Measurements from ENCODE around the gene SPATS1.
"Not testable (repeated sequence)": the region's sequence is repeated elsewhere in the genome, so short reads cannot be mapped to it uniquely, and the experiment has no call there.

SPATS1 gene

DNA sequence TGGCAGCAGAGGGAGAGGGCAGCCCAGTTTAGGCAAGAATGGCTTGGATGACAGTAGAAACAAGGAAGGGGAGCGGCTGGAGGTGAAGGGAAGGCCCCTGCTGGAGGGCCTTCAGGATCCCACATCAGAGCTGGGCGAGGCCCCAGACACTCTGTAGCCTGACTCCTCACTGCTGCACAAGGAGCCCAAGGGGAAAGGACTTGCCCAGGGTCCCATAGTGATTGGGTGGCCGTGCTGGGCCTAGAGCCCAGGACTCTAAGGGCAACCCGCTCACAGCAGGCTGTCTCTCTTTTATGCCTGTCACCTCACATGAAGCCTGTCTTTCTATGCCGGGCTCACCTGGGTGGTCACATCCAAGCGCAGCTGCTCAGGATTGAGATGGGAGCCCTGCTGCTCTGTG lies 38.6 kb upstream of the SPATS1 start:
- no peak for TF ChIP-seq JUND (IDR thresholded peaks at IDR 0.05; ENCODE audit: low read depth)
- in situ Hi-C loops (cut with HindIII; ENCODE audit: low pct_unique_long_range_greater_than_20kb, low sequenced_read_pairs), result no loop called here

DNA sequence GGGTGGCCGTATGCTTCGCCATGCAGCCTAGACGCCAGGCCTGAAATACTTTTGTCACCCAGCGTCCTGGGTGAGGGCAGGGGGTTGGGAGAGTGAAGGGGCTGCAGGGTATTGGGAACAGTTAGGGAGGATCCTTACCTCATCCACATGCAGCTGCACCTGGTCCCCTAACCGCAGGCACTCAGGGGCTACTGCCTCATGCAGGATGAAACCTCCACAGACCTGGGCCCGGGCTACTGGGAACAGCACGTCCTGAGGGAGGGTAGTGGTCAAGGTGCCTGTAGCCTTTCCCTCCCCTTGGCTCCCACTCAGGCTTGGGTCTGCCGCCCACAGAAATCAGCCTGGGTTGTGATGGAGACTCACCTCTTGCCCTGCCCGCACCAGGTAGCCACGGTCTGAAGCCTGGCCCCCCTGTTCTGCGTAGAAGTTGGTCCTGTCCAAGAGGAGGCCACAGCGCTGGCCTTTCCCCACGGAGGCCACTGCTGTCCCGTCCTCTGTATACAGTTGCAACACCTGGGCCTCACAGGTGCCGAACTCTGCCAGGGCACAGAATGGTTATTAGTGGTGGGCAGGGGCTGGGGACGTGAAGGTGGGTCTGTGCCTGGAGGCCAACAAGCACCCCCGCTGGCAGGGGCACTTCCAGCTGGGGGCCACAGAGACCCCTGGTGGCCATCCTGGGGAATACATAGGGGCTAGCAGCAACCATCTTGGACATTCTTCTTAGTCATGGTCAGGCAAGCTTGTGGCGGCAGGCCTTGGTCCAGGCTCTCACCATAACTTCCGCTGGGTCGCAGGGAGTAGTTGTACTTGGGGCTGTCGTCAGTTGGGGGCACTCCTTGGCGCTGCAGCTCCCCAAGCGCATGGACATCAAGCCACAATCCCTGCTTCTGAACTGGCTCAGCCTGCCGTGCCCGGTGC lies 37.9 kb upstream of the SPATS1 start:
- in situ Hi-C loops (cut with HindIII; ENCODE audit: low pct_unique_long_range_greater_than_20kb, low sequenced_read_pairs), result no loop called here
- no peak for TF ChIP-seq JUND (IDR thresholded peaks at IDR 0.05; ENCODE audit: low read depth)
- peak in 1 of 2 experiments; percentile 24 for DNase-seq (ENCODE audit: low read depth in 1 of 2, low spot score in 1 of 2)

More for the DNA sequence above, 38.6 kb upstream of the SPATS1 start:
- no peak for DNase-seq (ENCODE audit: low read depth in 1 of 2, low spot score in 1 of 2)

DNA sequence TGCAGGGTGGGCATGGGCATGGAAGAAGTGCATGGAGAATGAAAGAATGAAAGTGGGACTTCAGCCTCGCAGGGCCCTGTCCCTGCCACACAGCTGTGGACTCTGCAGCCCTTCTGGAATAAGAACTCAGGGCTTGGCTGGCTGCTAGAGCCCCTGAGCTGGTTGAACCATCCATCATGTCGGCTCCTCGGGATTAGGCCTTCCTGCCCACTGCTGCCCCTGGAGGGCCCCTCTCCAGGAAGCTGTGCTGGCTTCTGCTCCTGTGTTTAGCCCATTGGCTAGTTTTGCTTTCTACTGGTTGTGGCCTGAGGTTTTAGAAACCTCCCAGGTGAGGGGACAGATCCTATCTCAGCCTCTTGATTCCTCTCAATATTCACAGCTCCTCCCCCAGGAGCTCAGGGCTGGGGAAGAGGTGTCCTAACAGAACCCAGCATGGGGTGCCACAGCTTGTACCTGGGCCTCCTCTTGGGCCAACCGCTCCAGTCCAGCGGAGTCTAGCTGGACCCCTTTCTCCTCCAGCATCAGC lies 37.2 kb upstream of the SPATS1 start:
- TF ChIP-seq JUND (IDR thresholded peaks at IDR 0.05; ENCODE audit: low read depth), result no peak
- in situ Hi-C loops (cut with HindIII; ENCODE audit: low pct_unique_long_range_greater_than_20kb, low sequenced_read_pairs), result no loop called here
- DNase-seq (ENCODE audit: low read depth in 1 of 2, low spot score in 1 of 2), result no peak

DNA sequence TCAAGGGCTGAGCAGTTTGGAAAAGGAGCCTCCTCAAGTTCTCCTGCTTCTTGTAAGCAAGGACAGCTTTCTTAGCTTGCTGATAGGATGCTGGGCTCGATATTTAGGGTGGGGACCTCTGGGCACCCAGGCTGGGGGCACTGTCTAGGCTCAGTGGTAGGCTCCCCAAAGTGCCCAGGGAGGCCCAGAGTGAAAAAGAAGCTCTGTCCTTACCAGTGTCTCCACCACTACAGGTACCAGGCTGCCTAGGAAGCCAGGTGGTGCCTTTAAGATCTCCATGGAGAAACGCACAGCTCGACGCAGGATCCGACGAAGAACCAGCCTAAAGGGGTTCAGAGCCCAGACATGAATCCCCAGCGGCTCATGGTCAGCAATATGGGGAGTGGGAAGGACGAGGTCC lies 35.7 kb upstream of the SPATS1 start:
- in situ Hi-C loops (cut with HindIII; ENCODE audit: low pct_unique_long_range_greater_than_20kb, low sequenced_read_pairs), result no loop called here
- no peak for TF ChIP-seq JUND (IDR thresholded peaks at IDR 0.05; ENCODE audit: low read depth)
- no peak for DNase-seq (ENCODE audit: low read depth in 1 of 2, low spot score in 1 of 2)

DNA sequence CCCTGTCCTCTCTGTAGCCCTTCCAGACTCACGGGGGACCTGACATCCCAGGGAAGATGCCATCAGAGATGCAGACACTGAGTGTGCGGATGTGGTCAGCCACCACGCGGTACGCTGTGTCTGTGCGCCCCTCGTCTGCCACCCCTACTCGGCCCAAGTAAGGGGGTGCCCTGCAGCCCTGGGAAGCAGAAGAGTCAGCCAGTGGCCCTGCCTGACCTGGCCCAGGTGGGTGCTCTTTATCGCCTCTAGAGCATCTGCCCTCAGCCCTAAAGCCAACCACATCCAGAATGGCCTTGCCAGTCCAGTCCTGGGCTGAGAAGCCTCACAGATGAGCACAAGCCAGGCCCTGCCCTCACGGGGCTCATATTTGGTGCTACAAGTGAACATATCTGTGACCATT lies 35.2 kb upstream of the SPATS1 start:
- no peak for DNase-seq (ENCODE audit: low read depth in 1 of 2, low spot score in 1 of 2)
- no peak for TF ChIP-seq JUND (IDR thresholded peaks at IDR 0.05; ENCODE audit: low read depth)
- in situ Hi-C loops (cut with HindIII; ENCODE audit: low pct_unique_long_range_greater_than_20kb, low sequenced_read_pairs), result no loop called here

DNA sequence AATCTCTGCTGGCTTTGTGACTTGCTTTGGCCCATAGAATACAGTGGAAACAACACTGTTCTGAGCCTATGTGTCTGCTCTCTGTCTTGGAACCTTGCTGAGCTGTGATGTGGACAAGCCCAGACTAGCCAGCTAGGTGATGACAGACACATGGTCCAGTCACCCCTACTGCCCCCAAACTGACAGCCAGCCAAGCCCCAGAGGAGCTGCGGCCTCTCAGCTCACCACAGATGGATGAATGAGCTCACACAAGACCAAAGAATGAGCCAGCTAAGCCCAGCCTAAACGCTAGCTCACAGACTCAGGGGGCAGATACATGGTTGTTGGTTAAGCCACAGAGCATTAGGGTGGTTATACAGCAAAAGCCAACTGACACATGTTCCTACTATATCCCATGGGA lies 33.4 kb upstream of the SPATS1 start:
- no peak for TF ChIP-seq JUND (IDR thresholded peaks at IDR 0.05; ENCODE audit: low read depth)
- in situ Hi-C loops (cut with HindIII; ENCODE audit: low pct_unique_long_range_greater_than_20kb, low sequenced_read_pairs), result no loop called here
- DNase-seq (ENCODE audit: low read depth in 1 of 2, low spot score in 1 of 2), result no peak

DNA sequence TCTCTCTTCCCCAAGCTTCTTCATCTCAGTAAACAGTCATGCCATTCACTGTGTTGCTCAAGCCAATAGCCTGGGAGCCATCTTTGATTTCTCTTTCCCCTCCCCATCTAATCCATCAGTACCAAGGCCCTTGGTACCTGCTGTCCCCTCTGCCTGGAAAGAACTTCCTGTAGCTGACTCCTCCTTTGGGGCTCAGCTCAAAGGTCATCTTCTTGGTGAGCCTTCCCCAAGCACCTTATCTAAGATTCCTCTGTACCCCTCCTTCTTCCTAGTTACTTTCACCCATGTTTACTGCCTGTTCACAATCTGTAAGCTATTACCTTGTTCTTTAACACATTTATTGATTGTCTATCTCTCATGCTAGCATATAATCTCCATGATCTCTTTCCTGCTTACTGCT lies 32.8 kb upstream of the SPATS1 start:
- in situ Hi-C loops (cut with HindIII; ENCODE audit: low pct_unique_long_range_greater_than_20kb, low sequenced_read_pairs), result no loop called here
- DNase-seq (ENCODE audit: low read depth in 1 of 2, low spot score in 1 of 2), result no peak
- TF ChIP-seq JUND (IDR thresholded peaks at IDR 0.05; ENCODE audit: low read depth), result no peak

DNA sequence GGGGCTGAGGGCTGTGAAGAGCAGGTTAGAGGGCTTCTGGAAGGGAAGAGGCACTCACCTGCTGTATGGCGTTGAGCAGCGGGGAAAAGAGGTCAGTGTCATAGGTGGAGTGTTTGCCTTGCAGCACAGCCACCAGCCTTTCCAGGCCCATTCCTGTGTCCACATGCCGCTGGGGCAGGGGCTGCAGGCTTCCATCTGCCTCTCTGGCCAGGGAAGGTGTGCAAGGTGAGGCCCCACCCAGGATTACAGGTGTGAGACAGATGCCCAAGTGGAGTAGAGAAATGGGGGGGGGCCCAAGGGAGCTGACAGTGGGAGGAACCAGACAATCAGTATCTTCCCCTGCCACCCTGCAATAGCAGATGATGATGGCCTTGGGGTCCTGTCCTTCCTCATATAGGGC lies 32.2 kb upstream of the SPATS1 start:
- in situ Hi-C loops (cut with HindIII; ENCODE audit: low pct_unique_long_range_greater_than_20kb, low sequenced_read_pairs), result no loop called here
- no peak for DNase-seq (ENCODE audit: low read depth in 1 of 2, low spot score in 1 of 2)
- TF ChIP-seq JUND (IDR thresholded peaks at IDR 0.05; ENCODE audit: low read depth), result no peak

DNA sequence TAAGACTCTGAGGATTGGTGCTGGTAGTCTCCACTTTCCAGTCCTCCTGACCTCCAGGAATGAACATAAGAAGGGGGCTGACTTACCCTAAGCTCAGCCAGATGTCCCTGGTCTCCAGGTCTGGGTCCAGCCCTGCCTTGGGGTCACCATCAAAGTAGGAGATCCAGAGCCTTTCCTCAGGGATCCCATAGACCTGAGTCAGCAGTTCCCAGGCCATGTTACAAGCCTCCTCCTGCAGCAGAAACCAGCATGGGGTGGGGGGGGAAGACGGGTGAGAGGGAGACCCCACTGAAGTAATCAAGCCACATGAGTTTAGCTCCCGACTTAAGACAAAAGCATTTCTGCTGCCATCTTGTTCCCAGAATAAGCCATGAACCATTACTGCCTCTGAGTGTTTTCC lies 31.1 kb upstream of the SPATS1 start:
- TF ChIP-seq JUND (IDR thresholded peaks at IDR 0.05; ENCODE audit: low read depth), result no peak
- in situ Hi-C loops (cut with HindIII; ENCODE audit: low pct_unique_long_range_greater_than_20kb, low sequenced_read_pairs), result no loop called here
- no peak for DNase-seq (ENCODE audit: low read depth in 1 of 2, low spot score in 1 of 2)

DNA sequence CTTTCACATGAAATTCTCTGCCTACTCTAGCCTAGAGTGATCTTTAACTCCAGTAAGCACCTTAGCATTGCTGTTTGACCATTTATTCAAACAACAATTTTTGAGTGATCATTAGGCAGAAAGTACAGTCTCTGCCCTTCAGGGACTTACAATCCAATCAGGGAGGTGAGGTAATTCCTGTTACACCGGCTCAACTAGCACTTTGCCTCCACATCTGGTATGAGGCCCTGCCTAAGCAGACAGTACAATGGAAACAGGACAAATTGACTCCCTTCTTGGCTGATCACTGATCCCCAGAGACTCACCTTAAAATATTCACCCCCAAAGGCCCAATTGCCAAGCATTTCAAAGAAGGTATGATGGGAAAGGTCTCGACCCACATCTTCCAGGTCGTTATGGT lies 30.7 kb upstream of the SPATS1 start:
- in situ Hi-C loops (cut with HindIII; ENCODE audit: low pct_unique_long_range_greater_than_20kb, low sequenced_read_pairs), result no loop called here
- DNase-seq (ENCODE audit: low read depth in 1 of 2, low spot score in 1 of 2), result peak in 1 of 2 experiments; percentile 22
- no peak for TF ChIP-seq JUND (IDR thresholded peaks at IDR 0.05; ENCODE audit: low read depth)

DNA sequence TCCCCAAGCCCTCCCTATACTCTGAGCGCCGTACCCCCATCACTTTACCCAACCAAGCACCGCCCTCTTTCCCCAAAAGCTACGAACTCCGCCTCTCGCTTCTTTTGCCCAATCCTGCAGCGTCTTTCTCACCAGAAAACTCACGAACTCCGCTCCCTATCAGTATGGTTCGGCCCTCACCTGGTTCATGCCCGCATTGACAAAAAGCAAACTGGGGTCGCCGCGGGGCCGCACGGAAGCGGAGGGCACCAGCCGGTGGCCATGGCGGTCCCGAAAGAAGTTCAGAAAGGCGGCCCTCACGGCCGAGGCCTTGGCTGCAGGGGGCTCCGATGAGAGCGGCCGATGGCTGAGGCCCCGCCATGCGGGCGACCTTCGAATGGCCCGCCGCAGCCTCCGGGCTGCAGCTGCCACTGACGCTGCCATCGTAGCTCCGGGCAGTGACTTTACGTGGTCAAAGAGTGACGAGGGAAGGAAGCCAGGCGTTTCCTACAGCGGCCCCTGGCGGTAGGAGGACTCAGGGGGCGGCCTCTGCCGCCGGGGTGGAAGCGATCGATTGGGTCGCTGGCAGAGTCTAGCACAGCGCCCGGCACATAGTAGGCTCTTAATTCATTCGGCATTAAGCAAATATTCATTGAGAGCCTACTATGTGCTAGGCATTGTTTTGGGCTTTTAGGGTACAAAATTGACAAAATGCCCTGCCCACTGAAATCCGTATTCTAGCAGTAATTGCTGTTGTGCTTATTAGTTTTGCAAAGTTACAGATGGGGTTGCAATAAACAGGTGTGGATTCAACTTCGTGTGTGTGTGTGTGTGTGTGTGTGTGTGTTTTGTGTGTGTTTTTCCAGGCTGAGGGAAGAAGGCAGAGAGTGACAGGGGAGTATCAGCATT lies 29.3 kb upstream of the SPATS1 start, which contains the start of gene AARS2:
Gene AARS2 (minus strand): TSS at position 447 of the 888 bp plus-strand sequence. CDS start 24 bp downstream, at position 423.
- in situ Hi-C loops (cut with HindIII; ENCODE audit: low pct_unique_long_range_greater_than_20kb, low sequenced_read_pairs), result no loop called here
- TF ChIP-seq JUND (IDR thresholded peaks at IDR 0.05; ENCODE audit: low read depth), result no peak
- DNase-seq (ENCODE audit: low read depth in 1 of 2, low spot score in 1 of 2), result peak; percentile 66 to 92

DNA sequence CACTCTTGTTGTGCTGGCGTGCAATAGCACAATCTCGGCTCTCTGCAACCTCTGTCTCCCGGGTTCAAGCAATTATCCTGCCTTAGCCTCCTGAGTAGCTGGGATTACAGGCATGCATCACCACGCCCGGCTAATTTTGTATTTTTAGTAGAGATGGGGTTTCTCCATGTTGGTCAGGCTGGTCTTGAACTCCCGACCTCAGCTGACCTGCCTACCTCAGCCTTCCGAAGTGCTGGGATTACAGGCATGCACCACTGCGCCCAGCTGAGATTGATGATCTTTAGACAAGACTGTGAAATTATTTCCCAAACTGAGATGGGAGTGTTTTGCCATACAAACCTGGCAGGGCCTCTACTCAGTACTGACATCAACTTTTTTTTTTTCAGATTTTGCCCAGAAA lies 27.8 kb upstream of the SPATS1 start:
- in situ Hi-C loops (cut with HindIII; ENCODE audit: low pct_unique_long_range_greater_than_20kb, low sequenced_read_pairs); DNase-seq (ENCODE audit: low read depth in 1 of 2, low spot score in 1 of 2): not testable (repeated sequence)

DNA sequence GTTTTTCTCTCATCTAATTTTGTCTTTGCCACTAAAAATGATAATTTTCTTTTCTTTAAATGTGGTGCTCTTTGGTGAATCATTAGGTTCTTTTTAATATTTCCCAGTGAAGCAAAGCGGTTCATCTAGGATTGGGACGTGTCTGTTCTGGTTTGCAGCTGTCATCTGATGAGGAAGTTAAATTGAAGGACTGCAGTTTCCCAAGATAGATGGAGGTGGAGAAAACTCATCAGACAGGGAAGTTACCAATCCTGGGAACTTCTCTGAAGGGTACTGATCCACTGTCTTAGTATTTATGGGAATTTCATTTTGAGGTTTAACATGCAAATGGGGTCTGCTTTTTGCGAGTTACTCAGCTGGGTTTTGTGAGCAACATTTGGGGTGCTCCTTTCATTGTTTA lies 26.9 kb upstream of the SPATS1 start:
- no peak for DNase-seq (ENCODE audit: low read depth in 1 of 2, low spot score in 1 of 2)
- in situ Hi-C loops (cut with HindIII; ENCODE audit: low pct_unique_long_range_greater_than_20kb, low sequenced_read_pairs), result no loop called here
- TF ChIP-seq JUND (IDR thresholded peaks at IDR 0.05; ENCODE audit: low read depth), result no peak

Measured in T47D (cell line).